ENCODE measurements around the gene GFM2.
"Not testable (repeated sequence)": the region's sequence is repeated elsewhere in the genome, so short reads cannot be mapped to it uniquely, and the experiment has no call there.

Gene GFM2

GRCh38 chr5:74686962-74687751 is 79.8 kb downstream of the GFM2 start:
- Histone ChIP-seq H3K4me3 (replicated peaks; ENCODE audit: low read depth, low read length) (no peak overlapping the region), H3K27me3 (replicated peaks; ENCODE audit: control insufficient read depth, insufficient read depth, low read length) (no peaks in the 10 kb centered on the region), H3K36me3 (ENCODE audit: control insufficient read depth, insufficient read depth, low read length) (no peaks in the 10 kb centered on the region)
- DNase-seq (ENCODE audit: extremely low read depth, insufficient read length): no peak
- TF ChIP-seq CTCF (IDR thresholded peaks at IDR 0.05; ENCODE audit: insufficient read depth, low read length, poor library complexity, severe bottlenecking): no peak

- H3K27me3 ChIP-seq (replicated peaks; ENCODE audit: control insufficient read depth, insufficient read depth, low read length): no peaks in the 10 kb centered on the region
- H3K36me3 ChIP-seq (ENCODE audit: control insufficient read depth, insufficient read depth, low read length): no peaks in the 10 kb centered on the region
- peak overlapping the region; percentile 81 for H3K4me3 ChIP-seq (replicated peaks; ENCODE audit: low read depth, low read length)
- DNase-seq (ENCODE audit: extremely low read depth, insufficient read length): peak; percentile 25
- no peak for TF ChIP-seq CTCF (IDR thresholded peaks at IDR 0.05; ENCODE audit: insufficient read depth, low read length, poor library complexity, severe bottlenecking)
Measured at GRCh38 chr5:74685979-74686631, 80.8 kb downstream of the GFM2 start.

- no peak for TF ChIP-seq CTCF (IDR thresholded peaks at IDR 0.05; ENCODE audit: insufficient read depth, low read length, poor library complexity, severe bottlenecking)
- Histone ChIP-seq H3K27me3 (replicated peaks; ENCODE audit: control insufficient read depth, insufficient read depth, low read length) (no peaks in the 10 kb centered on the region), H3K4me3 (replicated peaks; ENCODE audit: low read depth, low read length) (peak within 1 kb of the TSS; percentile 81), H3K36me3 (ENCODE audit: control insufficient read depth, insufficient read depth, low read length) (no peaks in the 10 kb centered on the region)
- peak; percentile 83 for DNase-seq (ENCODE audit: extremely low read depth, insufficient read length)
Measured at GRCh38 chr5:74684900-74685851, 81.7 kb downstream of the GFM2 start, which contains the start of gene HEXB. Gene HEXB (plus strand): TSS chr5:74685233. CDS start chr5:74685261, 28 bp downstream.

GRCh38 chr5:74679966-74680365 is 87.0 kb downstream of the GFM2 start:
- Histone ChIP-seq H3K4me3 (replicated peaks; ENCODE audit: low read depth, low read length) (no peak overlapping the region), H3K27me3 (replicated peaks; ENCODE audit: control insufficient read depth, insufficient read depth, low read length) (no peaks in the 10 kb centered on the region)
- DNase-seq (ENCODE audit: extremely low read depth, insufficient read length): no peak

GRCh38 chr5:74679300-74679699 is 87.6 kb downstream of the GFM2 start:
- not testable (repeated sequence) for H3K4me3 ChIP-seq (replicated peaks; ENCODE audit: low read depth, low read length); H3K27me3 ChIP-seq (replicated peaks; ENCODE audit: control insufficient read depth, insufficient read depth, low read length); H3K36me3 ChIP-seq (ENCODE audit: control insufficient read depth, insufficient read depth, low read length); DNase-seq (ENCODE audit: extremely low read depth, insufficient read length)

More at GRCh38 chr5:74679966-74680365, 87.0 kb downstream of the GFM2 start:
- no peaks in the 10 kb centered on the region for H3K36me3 ChIP-seq (ENCODE audit: control insufficient read depth, insufficient read depth, low read length)
- TF ChIP-seq CTCF (IDR thresholded peaks at IDR 0.05; ENCODE audit: insufficient read depth, low read length, poor library complexity, severe bottlenecking): no peak

- not testable (repeated sequence) for DNase-seq (ENCODE audit: extremely low read depth, insufficient read length); H3K4me3 ChIP-seq (replicated peaks; ENCODE audit: low read depth, low read length); H3K36me3 ChIP-seq (ENCODE audit: control insufficient read depth, insufficient read depth, low read length); H3K27me3 ChIP-seq (replicated peaks; ENCODE audit: control insufficient read depth, insufficient read depth, low read length)
Measured at GRCh38 chr5:74678123-74678522, 88.8 kb downstream of the GFM2 start.

GRCh38 chr5:74676466-74676865 is 90.5 kb downstream of the GFM2 start:
- H3K36me3 ChIP-seq (ENCODE audit: control insufficient read depth, insufficient read depth, low read length); H3K27me3 ChIP-seq (replicated peaks; ENCODE audit: control insufficient read depth, insufficient read depth, low read length); H3K4me3 ChIP-seq (replicated peaks; ENCODE audit: low read depth, low read length); DNase-seq (ENCODE audit: extremely low read depth, insufficient read length): not testable (repeated sequence)
